Heart left ventricle (tissue), 16 donors: ENCODE data around the gene ST8SIA6. TPM values are rescaled to one million over a fixed set of nuclear protein-coding genes. Genes with fewer than 3 reads are reported as not detected.
A peak's percentile ranks its signal among the peaks of the same experiment; 100 is the strongest.

Experiments
- ATAC-seq, 4 donors: fragments of 200-7000 bp; cut with Tn5 transposase; one replicate each; pipeline ENCODE4 v1.9.1; 2020 to 2022; ENCODE audit warnings: moderate library complexity in 4 of 4, mild to moderate bottlenecking in 3 of 4, moderate number of reproducible peaks in 1 of 4
- DNase-seq, 5 donors: peaks; one replicate each; pipeline ENCODE4 v3.0.0-alpha.2; 2020
- H3K27ac ChIP-seq, 12 donors: fragments of 200-600 bp; sonication (generic) in 4 of 12; one replicate each; pipeline versions ENCODE4 v1.5.0 to v1.8.0; 2016 to 2022; ENCODE audit warnings: mild to moderate bottlenecking in 2 of 12
- H3K27me3 ChIP-seq, 9 donors: fragments of 200-600 bp; sonication (generic) in 2 of 9; one replicate each; pipeline versions ENCODE4 v1.5.1 to v1.8.0; 2016 to 2022; ENCODE audit warnings: mild to moderate bottlenecking in 3 of 9
- H3K36me3 ChIP-seq, 9 donors: fragments of 200-600 bp; sonication (generic) in 2 of 9; one replicate each; pipeline versions ENCODE4 v1.5.0 to v1.8.0; 2018 to 2022; ENCODE audit warnings: mild to moderate bottlenecking in 2 of 9
- H3K4me1 ChIP-seq, 12 donors: fragments of 200-600 bp; sonication (generic) in 4 of 12; one replicate each; pipeline versions ENCODE4 v1.5.0 to v1.8.0; 2016 to 2022; ENCODE audit warnings: mild to moderate bottlenecking in 3 of 12
- H3K4me3 ChIP-seq, 12 donors: fragments of 200-600 bp; sonication (generic) in 4 of 12; one replicate each; pipeline versions ENCODE4 v1.5.0 to v1.8.0; 2017 to 2022; ENCODE audit warnings: mild to moderate bottlenecking in 9 of 12, moderate library complexity in 4 of 12
- H3K9me3 ChIP-seq, 12 donors: fragments of 200-600 bp; sonication (generic) in 4 of 12; one replicate each; pipeline versions ENCODE4 v1.5.0 to v1.8.0; 2016 to 2022; ENCODE audit warnings: mild to moderate bottlenecking in 1 of 12
- POLR2A ChIP-seq, 2 donors: fragments of 450-650 bp; IDR thresholded peaks; one replicate each; pipeline ENCODE4 v1.6.1; 2017; ENCODE audit warnings: antibody characterized with exemption in 2 of 2, mild to moderate bottlenecking in 2 of 2, moderate library complexity in 2 of 2
- WGBS, 4 donors: extraction: QIAGEN DNeasy Blood & Tissue Kit in 2 of 4; methylation state at CpG; one replicate each; pipeline versions ENCODE4 v1.1.5 to v1.1.7; 2013 to 2018; 5-methylcytosine and 5-hydroxymethylcytosine counted together
- intact Hi-C, 10 donors: fragments of 100-400 bp; cut with DNase I; formaldehyde crosslinking; loops; one replicate each; pipeline versions ENCODE4 v1.11.1 to v1.14.2; 2022
- polyA plus RNA-seq, 2 donors: library from polyadenylated mRNA; stranded (reverse); fragments of 200-250 nt; gene quantifications; one replicate each; pipeline ENCODE4 v1.2.3, GENCODE V29; 2013
- total RNA-seq, 9 donors: library from RNA; depleted of rRNA in 2 of 9; stranded (reverse); fragments of >200 nt in 2 of 9; fragmentation: NEBNext Ultra II Directional in 3 of 9; extraction: Animal tissue kit (Norgen Biotek cat#: 25700) in 3 of 9; gene quantifications; one replicate each; pipeline versions ENCODE4 v1.1.0 to v1.2.4, GENCODE V29; 2016 to 2023
- TF ChIP-seq, protein P1 (sequence below), 12 donors: fragments of 200-600 bp; sonication (generic) in 4 of 12; IDR thresholded peaks; one replicate each; pipeline versions ENCODE4 v1.5.0 to v1.8.0; 2018 to 2022; ENCODE audit warnings: antibody characterized with exemption in 12 of 12, mild to moderate bottlenecking in 5 of 12
- donor health status: ischemic (EF 13 %, LVEDD 7.1; RV severe dilation, severe dysfunction).
- donor health status: healthy with polysubstance abuse.
- donor health status: DM: no; HTN: yes; CAD: no.
- donor health status: DM: no; HTN: no; CAD: no.
- donor health status: ischemic (EF 25% LVEDD 6.9; RV normal size, moderate dysfunction).
- donor health status: ischemic (EF 25% LVEDD 5.7; RV mildly dilated, moderate dysfunction).
- donor health status: healthy.
- donor health status: DM: yes; HTN: yes; CAD: no.
- donor health status: ischemic (EF 35%, LVEDD 5.7; RV mildly dilated, moderate dysfunction).
- donor health status: nonischemic (EF 11% LVEDD 7.7; RV severe dilation, severe dysfunction).
- donor health status: DM: yes; HTN: yes; CAD: no.
- donor health status: PGD.
- donor health status: ischemic (EF 29% LVEDD 5.4; RV normal size, mild dysfunction).
- donor health status: nonischemic (EF 23%, LVEDD 6.1; RV moderate dilation, normal function).

Gene ST8SIA6
- total and polyA plus RNA-seq, 11 donors: 0.80 to 10.1 (median 5.0) TPM

DNA sequence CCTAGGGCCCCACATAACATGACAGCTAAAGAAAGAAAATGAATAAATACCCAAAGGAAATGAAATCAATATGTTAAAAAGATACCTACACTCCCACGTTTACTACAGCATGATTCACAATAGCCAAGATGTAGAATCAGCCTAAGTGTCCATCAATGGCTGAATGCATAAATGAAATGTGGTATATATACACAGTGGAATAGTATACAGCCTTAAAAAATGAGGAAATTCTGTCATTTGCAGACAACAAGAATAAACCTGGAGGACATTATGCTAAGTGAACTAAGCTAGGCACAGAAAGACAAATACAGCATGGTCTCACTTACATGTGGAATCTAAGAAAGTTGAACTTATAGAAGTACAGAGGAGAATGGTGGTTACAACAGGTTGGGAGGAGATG lies 102.9 kb downstream of the ST8SIA6 start:
- Histone ChIP-seq H3K36me3 (no peaks in the 10 kb centered on the region), H3K9me3 (no peaks in the 10 kb centered on the region), H3K4me3 (no peak overlapping the region), H3K27me3 (no peaks in the 10 kb centered on the region), H3K27ac (no peak overlapping the region), H3K4me1 (peaks cover 0 to 17% (median 4%) of the 10 kb centered on the region in 12 donors)
- DNase-seq (no peak), ATAC-seq (no peak)
- 71 to 88% (median 77%) methylated on average over 1 of the region's 1 CpG for WGBS, 4 donors
- intact Hi-C loops: no loop called here
- TF ChIP-seq POLR2A (IDR thresholded peaks at IDR 0.05): no peak
- TF ChIP-seq, protein P1, sequence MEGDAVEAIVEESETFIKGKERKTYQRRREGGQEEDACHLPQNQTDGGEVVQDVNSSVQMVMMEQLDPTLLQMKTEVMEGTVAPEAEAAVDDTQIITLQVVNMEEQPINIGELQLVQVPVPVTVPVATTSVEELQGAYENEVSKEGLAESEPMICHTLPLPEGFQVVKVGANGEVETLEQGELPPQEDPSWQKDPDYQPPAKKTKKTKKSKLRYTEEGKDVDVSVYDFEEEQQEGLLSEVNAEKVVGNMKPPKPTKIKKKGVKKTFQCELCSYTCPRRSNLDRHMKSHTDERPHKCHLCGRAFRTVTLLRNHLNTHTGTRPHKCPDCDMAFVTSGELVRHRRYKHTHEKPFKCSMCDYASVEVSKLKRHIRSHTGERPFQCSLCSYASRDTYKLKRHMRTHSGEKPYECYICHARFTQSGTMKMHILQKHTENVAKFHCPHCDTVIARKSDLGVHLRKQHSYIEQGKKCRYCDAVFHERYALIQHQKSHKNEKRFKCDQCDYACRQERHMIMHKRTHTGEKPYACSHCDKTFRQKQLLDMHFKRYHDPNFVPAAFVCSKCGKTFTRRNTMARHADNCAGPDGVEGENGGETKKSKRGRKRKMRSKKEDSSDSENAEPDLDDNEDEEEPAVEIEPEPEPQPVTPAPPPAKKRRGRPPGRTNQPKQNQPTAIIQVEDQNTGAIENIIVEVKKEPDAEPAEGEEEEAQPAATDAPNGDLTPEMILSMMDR (IDR thresholded peaks at IDR 0.05): no peak

DNA sequence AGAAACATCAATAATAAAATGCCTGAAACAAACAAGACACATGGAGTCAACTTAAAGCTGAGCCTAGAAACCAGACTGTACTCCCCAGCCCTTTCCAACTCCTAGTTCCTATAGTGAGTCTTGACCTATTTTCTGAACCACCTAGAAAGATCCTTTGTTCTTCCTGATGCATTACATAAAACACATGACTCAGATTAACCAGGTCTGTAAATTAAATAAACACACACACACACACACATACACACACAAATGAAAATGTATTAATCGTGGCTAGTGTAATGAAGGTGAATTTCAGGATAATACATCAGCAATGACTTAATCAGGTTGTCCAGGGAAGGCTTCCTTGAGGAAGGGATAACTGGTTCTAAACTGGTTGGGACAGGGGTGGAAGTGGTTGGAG lies 104.7 kb downstream of the ST8SIA6 start:
- TF ChIP-seq, protein P1 (IDR thresholded peaks at IDR 0.05): no peak
- no peak for TF ChIP-seq POLR2A (IDR thresholded peaks at IDR 0.05)
- 66 to 87% (median 69%) methylated on average over 1 of the region's 1 CpG for WGBS, 4 donors
- Histone ChIP-seq H3K27ac (peak overlapping the region in 1 of 12 donors; percentile 64), H3K27me3 (no peaks in the 10 kb centered on the region), H3K9me3 (no peaks in the 10 kb centered on the region), H3K4me1 (peaks cover 0 to 17% (median 4%) of the 10 kb centered on the region in 12 donors), H3K36me3 (no peaks in the 10 kb centered on the region), H3K4me3 (no peak overlapping the region)
- DNase-seq (no peak), ATAC-seq (no peak)
- intact Hi-C loops: no loop called here

DNA sequence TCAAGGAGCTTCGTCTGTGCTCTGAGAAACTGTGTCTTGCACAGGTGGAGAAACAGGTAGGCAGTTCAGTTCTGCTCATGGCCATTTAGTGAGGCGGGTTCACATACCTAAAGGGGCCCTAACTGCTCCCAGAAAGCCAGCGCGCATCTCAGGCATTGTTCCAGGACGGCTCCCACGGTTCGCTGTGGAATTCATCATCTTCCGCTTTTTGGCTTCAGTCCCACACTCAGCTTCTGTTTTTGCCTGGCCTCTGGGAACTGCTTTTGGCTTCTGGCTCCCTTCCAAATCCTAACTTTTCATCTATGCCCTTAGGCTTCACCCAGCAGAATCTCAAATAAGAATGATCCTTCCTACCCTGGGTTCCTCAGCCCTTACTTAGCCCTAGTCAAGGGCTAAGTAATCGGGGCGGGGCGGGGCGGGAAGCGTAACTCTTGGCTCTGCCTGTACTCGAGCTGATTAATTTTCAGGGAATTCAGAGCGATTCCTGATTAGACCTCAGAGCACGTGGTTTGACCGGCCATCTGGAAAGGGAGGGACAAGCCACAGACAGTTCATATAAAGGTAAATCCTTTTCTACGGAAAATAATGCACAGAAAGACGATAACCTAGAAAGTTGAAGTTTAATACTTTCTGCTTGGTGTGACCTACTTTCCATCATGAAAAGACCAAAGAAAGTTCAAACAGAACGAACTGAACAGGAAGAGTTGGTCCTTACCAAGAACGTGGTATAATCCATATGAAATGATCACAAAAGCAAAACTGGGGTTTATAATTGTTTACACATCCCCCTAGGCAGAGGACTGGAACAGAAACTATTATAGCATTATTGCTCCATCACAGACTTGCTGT lies 105.7 kb downstream of the ST8SIA6 start:
- peak overlapping the region in 11 of 12 donors; percentile 6 to 65 (median 50) for H3K27ac ChIP-seq
- ATAC-seq (peak; percentile 75 to 96 (median 93)), DNase-seq (peak; percentile 63 to 74 (median 70))
- no peaks in the 10 kb centered on the region for H3K36me3 ChIP-seq
- no peaks in the 10 kb centered on the region for H3K9me3 ChIP-seq
- peak overlapping the region in 9 of 12 donors; percentile 18 to 43 (median 29) for H3K4me3 ChIP-seq
- no peaks in the 10 kb centered on the region for H3K27me3 ChIP-seq
- 24 to 31% (median 28%) methylated on average over 21 of the region's 21 CpGs for WGBS, 4 donors
- TF ChIP-seq, protein P1 (IDR thresholded peaks at IDR 0.05): no peak
- TF ChIP-seq POLR2A (IDR thresholded peaks at IDR 0.05): peak in 1 of 2 donors; percentile 12
- peaks cover 0 to 17% (median 4%) of the 10 kb centered on the region in 12 donors for H3K4me1 ChIP-seq
- intact Hi-C loops: no loop called here

DNA sequence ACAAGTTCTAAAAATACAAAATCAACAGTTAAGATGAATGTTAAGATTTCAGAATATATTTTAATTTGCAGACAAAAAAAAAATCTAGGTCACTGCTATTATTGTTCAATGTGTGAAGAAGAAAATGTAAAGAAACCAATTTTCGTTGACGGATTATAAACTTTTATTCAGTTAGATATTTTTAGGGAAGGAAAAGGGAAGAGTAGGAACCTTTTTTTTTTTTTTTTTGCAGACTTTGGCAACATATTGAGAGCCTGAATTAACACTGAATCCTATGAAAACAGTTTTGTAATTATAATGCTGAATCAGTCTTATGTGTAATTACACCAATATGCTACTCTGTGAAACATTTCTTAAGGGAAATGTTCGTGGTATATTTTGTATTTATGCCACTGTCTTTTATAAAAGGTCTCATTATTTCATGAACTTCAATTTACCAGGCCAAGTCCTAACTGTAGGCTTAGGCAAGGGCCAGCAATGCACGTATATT lies 106.3 kb downstream of the ST8SIA6 start:
- peak overlapping the region in 11 of 12 donors; percentile 6 to 65 (median 50) for H3K27ac ChIP-seq
- no peak for ATAC-seq
- intact Hi-C loops: no loop called here
- H3K9me3 ChIP-seq: no peaks in the 10 kb centered on the region
- no peak for DNase-seq
- H3K4me1 ChIP-seq: peaks cover 0 to 17% (median 4%) of the 10 kb centered on the region in 12 donors
- no peaks in the 10 kb centered on the region for H3K27me3 ChIP-seq
- no peak for TF ChIP-seq POLR2A (IDR thresholded peaks at IDR 0.05)
- TF ChIP-seq, protein P1 (IDR thresholded peaks at IDR 0.05): no peak
- no peaks in the 10 kb centered on the region for H3K36me3 ChIP-seq
- peak overlapping the region in 6 of 12 donors; percentile 21 to 43 (median 32) for H3K4me3 ChIP-seq
- 27 to 54% (median 42%) methylated on average over 4 of the region's 4 CpGs for WGBS, 4 donors
